ENCODE results near the gene KRTAP10-4.

GRCh38 chr21:44529503-44530125 lies 43.9 kb upstream of the KRTAP10-4 start:
- no peak for TF ChIP-seq EZH2 (IDR thresholded peaks at IDR 0.05; ENCODE audit: insufficient read depth, poor library complexity, severe bottlenecking)
- TF ChIP-seq EZH2phosphoT487 (IDR thresholded peaks at IDR 0.05; ENCODE audit: insufficient read depth, low read depth) = no peak

Measured in GM23248 (cell line).